Peyer's patch (tissue), 4 donors: ENCODE results near the gene PEDS1.
A peak's percentile ranks its signal among the peaks of the same experiment; 100 is the strongest.

Experiments used
- CTCF ChIP-seq, 6 experiments: fragments of 450-650 bp in 4 of 6; fragments of 200-600 bp in 2 of 6; sonication (generic) in 1 of 6; IDR thresholded peaks; one replicate each; pipeline ENCODE4 v1.5.1; 2017 to 2019; ENCODE audit warnings: antibody characterized with exemption in 6 of 6, mild to moderate bottlenecking in 3 of 6, moderate library complexity in 1 of 6
- POLR2A ChIP-seq, 2 donors: fragments of 450-650 bp; IDR thresholded peaks; one replicate each; pipeline ENCODE4 v1.5.1; 2017; ENCODE audit warnings: antibody characterized with exemption in 2 of 2, mild to moderate bottlenecking in 2 of 2, moderate library complexity in 2 of 2

GRCh38 chr20:50186151-50186885 is 32.8 kb upstream of the PEDS1 start:
- peak; percentile 96 to 99 (median 98) for TF ChIP-seq CTCF (IDR thresholded peaks at IDR 0.05)
- TF ChIP-seq POLR2A (IDR thresholded peaks at IDR 0.05), result no peak
